Muscle of leg (tissue), 11 donors: ENCODE results near the gene NCAPH2. TPM values are rescaled to one million over a fixed set of nuclear protein-coding genes. Genes with fewer than 3 reads are reported as not detected.

Experiments used
- DNase-seq: peaks from one replicate; pipeline ENCODE4 v3.0.0; 2013
- H3K27ac ChIP-seq: one replicate; pipeline ENCODE4 v1.5.1; 2013; ENCODE audit warnings: mild to moderate bottlenecking, low read length, control low read depth
- H3K27me3 ChIP-seq: one replicate; pipeline ENCODE4 v1.6.1; 2013; ENCODE audit warnings: low read length; ENCODE audit not compliant: control insufficient read depth, insufficient read depth
- H3K36me3 ChIP-seq: one replicate; pipeline ENCODE4 v1.6.1; 2013; ENCODE audit warnings: low read length; ENCODE audit not compliant: control insufficient read depth, insufficient read depth
- H3K4me1 ChIP-seq: one replicate; pipeline ENCODE4 v1.6.1; 2013; ENCODE audit warnings: low read length; ENCODE audit not compliant: control insufficient read depth, insufficient read depth
- H3K4me3 ChIP-seq: one replicate; pipeline ENCODE4 v1.5.1; 2013; ENCODE audit warnings: low read length, control low read depth
- H3K9me3 ChIP-seq: replicated peaks from 2 replicates; pipeline ENCODE4 v1.6.1; 2013; ENCODE audit warnings: low read depth, low read length; ENCODE audit not compliant: control insufficient read depth
- WGBS: methylation state at CpG from one replicate; pipeline ENCODE4 v1.1.5; 2013; ENCODE audit warnings: missing lambda C conversion rate; ENCODE audit not compliant: insufficient coverage; 5-methylcytosine and 5-hydroxymethylcytosine counted together
- polyA plus RNA-seq, 8 donors: library from polyadenylated mRNA; unstranded; fragments of 120-200 nt; gene quantifications; one replicate each; pipeline versions ENCODE4 v1.2.1 to v1.2.3, GENCODE V29; 2013; ENCODE audit warnings: inconsistent platforms in 1 of 8, low replicate concordance in 1 of 8; ENCODE audit not compliant: insufficient read length in 8 of 8, insufficient read depth in 1 of 8
- total RNA-seq: library from RNA; stranded (reverse); fragments of 120-200 nt; gene quantifications from one replicate; pipeline ENCODE4 v1.2.4, GENCODE V29; 2013

NCAPH2 gene
- total and polyA plus RNA-seq, 9 donors: 30.7 to 40.3 (median 37.5) TPM

DNA sequence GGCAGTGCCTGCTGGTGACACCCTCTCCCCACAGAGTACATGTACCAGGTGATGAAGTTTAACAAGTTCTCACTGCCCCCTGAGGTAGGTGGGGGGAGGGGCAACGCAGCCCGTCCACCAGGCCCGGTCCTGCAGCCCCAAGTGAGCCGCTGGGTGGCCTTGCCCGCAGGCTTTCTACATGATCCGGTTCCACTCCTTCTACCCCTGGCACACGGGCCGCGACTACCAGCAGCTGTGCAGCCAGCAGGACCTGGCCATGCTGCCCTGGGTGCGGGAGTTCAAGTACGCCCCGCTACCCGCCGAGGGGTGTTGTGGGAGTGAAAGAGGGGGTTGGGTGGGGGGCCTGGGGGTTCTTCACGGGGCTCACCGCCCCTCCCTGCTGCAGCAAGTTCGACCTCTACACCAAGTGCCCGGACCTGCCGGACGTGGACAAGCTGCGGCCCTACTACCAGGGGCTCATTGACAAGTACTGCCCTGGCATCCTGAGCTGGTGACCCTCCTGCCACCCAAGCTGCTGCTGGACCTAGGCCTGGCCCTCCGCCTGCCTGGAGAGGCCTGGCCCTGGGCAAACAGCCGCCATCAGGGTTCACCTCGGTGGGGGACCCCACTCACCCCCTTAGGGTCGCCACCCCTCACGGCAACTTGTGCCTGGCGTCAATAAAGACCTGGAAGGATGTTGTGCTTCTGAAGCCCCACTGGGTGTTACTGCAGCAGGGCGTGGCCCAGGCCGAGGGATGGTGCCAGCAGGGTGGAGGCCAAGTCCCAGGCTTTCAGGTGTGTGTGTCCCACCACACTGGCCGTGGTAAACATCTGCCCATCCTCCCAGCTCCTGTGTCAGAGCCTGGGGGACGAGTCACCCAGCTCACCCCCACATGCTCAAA, 18.4 kb upstream of the NCAPH2 start:
- no peaks in the 10 kb centered on the region for H3K4me1 ChIP-seq
- no peak overlapping the region for H3K27ac ChIP-seq
- H3K4me3 ChIP-seq: no peak overlapping the region
- H3K36me3 ChIP-seq: no peaks in the 10 kb centered on the region
- no peak for DNase-seq
- no peaks in the 10 kb centered on the region for H3K9me3 ChIP-seq
- WGBS: 75% methylated on average over 15 of the region's 31 CpGs
- peaks cover 9% of the 10 kb centered on the region for H3K27me3 ChIP-seq

- Histone ChIP-seq H3K27ac (no peak overlapping the region), H3K4me1 (no peaks in the 10 kb centered on the region), H3K27me3 (peaks cover 5% of the 10 kb centered on the region), H3K4me3 (no peak overlapping the region), H3K9me3 (no peaks in the 10 kb centered on the region), H3K36me3 (no peaks in the 10 kb centered on the region)
- WGBS: 71% methylated on average over 20 of the region's 27 CpGs
- no peak for DNase-seq
Measured at GRCh38 chr22:50490531-50491308, 17.3 kb upstream of the NCAPH2 start.

- Histone ChIP-seq H3K9me3 (no peaks in the 10 kb centered on the region), H3K27me3 (peaks cover 2% of the 10 kb centered on the region), H3K27ac (no peak overlapping the region), H3K36me3 (peaks cover 2% of the 10 kb centered on the region), H3K4me3 (no peak overlapping the region), H3K4me1 (no peaks in the 10 kb centered on the region)
- no peak for DNase-seq
- WGBS: 75% methylated on average over 3 of the region's 6 CpGs
Measured at GRCh38 chr22:50497093-50497492, 10.9 kb upstream of the NCAPH2 start.

DNA sequence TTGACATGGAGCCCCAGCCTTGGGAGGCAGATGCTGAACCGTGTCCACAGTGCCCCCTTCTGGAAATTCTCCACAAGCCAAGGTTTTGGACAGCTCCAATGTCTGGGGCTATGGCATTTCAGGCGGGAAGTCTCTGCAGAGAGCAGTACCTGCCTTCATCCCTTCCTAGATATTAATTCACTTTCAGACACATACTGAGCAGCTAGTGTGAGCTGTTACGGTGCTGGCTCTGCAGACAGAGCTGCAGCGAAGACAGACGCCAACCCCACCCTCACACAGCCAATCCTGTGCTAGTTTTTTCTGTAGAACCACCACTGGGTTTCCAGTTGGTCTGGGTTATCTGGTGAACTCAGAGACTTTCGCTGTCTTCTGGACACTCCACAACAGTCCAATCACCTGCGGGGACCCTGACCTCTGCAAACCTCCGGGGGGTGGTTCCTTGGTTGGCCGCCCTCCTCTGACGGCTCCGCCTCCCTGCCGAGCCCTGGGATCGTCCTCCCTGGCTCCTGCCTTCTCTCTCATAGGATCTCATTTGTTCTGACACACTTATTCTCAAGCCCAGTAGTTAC, 9.6 kb upstream of the NCAPH2 start:
- no peak overlapping the region for H3K4me3 ChIP-seq
- no peak overlapping the region for H3K27ac ChIP-seq
- H3K27me3 ChIP-seq: peaks cover 2% of the 10 kb centered on the region
- 6% methylated on average over 8 of the region's 13 CpGs for WGBS
- H3K4me1 ChIP-seq: no peaks in the 10 kb centered on the region
- H3K9me3 ChIP-seq: no peaks in the 10 kb centered on the region
- peaks cover 10% of the 10 kb centered on the region for H3K36me3 ChIP-seq
- peak; percentile 54 for DNase-seq

GRCh38 chr22:50500452-50500851, 7.6 kb upstream of the NCAPH2 start:
- Histone ChIP-seq H3K36me3 (peaks cover 21% of the 10 kb centered on the region), H3K27ac (no peak overlapping the region), H3K27me3 (peaks cover 2% of the 10 kb centered on the region), H3K4me3 (no peak overlapping the region), H3K4me1 (no peaks in the 10 kb centered on the region), H3K9me3 (no peaks in the 10 kb centered on the region)
- no peak for DNase-seq
- 97% methylated on average over 8 of the region's 12 CpGs for WGBS

- DNase-seq: no peak
- no peak overlapping the region for H3K4me3 ChIP-seq
- H3K36me3 ChIP-seq: peaks cover 30% of the 10 kb centered on the region
- WGBS: 77% methylated on average over 5 of the region's 6 CpGs
- peaks cover 14% of the 10 kb centered on the region for H3K4me1 ChIP-seq
- H3K27ac ChIP-seq: no peak overlapping the region
- H3K27me3 ChIP-seq: peaks cover 2% of the 10 kb centered on the region
- H3K9me3 ChIP-seq: no peaks in the 10 kb centered on the region
Measured at GRCh38 chr22:50502096-50502495, 5.9 kb upstream of the NCAPH2 start.

DNA sequence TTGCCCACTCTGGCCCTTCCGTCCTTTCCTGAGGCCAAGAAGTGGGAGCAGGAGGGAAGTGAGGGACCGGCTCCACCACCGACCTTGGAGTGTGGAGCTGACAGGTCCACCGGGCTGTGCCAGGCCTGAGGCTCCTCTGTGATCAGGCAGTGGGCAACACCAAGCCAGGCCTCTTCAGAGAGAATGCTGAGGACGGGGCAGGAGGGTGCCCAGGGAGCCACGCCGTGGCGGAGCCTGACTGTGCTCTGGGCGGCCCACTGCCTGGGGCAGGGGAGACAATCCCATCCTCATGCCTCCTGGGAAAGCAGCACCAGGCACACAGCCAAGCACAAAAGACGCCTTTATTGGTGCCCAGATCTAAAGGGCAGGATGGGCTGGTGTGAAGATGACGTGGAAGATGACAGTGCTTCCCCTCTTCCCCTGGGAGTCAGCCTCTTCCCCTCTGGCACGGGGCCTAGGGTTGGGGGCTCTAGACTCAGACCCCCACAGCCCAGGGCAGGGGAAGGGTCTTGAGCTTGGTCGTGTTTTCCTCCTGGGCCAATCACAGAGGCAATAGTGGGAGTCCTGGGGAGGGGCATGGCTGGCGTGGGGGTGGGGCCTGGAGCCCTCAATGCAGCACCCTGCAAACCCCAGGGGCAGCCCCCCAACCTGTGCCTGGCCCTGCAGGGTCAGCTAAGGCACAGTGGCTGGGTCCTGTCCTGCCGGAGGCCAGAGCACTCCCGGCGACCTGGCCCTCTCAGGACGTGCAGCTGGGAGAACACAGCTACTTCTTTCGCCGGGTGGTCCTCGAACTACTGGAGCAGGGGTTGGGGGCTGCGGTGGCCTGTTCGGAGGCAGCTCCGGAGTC, 5.2 kb upstream of the NCAPH2 start:
- WGBS: 84% methylated on average over 15 of the region's 24 CpGs
- no peak for DNase-seq
- H3K27me3 ChIP-seq: no peaks in the 10 kb centered on the region
- H3K4me1 ChIP-seq: peaks cover 16% of the 10 kb centered on the region
- no peak overlapping the region for H3K4me3 ChIP-seq
- no peak overlapping the region for H3K27ac ChIP-seq
- no peaks in the 10 kb centered on the region for H3K9me3 ChIP-seq
- peaks cover 30% of the 10 kb centered on the region for H3K36me3 ChIP-seq

DNA sequence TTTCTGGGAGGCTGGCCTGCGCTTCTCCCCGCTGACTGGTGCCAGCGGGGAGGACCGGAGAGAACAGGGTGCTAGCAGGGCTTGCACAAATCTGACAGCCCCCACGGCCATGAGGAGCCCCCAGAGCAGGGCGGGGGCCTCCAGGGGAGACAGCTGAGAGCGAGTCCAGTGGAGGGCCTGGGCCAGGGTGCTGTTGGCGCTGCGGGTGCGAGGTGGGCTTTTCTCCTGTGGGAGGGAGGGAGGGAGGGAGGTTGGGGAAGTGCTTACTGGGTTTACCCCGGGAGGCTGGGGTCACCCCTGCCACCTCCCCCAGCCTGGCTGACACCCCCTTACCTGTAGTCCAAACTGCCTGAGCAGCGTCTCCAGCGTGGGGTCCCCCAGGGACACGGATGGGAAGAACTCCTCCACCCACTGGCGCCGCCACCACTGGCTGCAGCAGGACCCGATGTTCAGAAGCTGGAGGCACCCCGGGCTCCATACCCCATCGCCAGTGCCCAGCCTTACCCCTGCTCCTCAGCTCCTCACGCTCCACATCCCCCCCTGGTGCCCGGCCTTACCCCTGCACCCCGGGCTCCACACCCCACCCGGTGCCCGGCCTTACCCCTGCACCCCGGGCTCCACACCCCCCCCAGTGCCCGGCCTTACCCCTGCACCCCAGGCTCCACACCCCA, 4.4 kb upstream of the NCAPH2 start:
- DNase-seq: no peak
- WGBS: 88% methylated on average over 12 of the region's 26 CpGs
- no peak overlapping the region for H3K4me3 ChIP-seq
- peaks cover 30% of the 10 kb centered on the region for H3K36me3 ChIP-seq
- H3K27ac ChIP-seq: no peak overlapping the region
- no peaks in the 10 kb centered on the region for H3K9me3 ChIP-seq
- H3K4me1 ChIP-seq: peaks cover 16% of the 10 kb centered on the region
- H3K27me3 ChIP-seq: no peaks in the 10 kb centered on the region

DNA sequence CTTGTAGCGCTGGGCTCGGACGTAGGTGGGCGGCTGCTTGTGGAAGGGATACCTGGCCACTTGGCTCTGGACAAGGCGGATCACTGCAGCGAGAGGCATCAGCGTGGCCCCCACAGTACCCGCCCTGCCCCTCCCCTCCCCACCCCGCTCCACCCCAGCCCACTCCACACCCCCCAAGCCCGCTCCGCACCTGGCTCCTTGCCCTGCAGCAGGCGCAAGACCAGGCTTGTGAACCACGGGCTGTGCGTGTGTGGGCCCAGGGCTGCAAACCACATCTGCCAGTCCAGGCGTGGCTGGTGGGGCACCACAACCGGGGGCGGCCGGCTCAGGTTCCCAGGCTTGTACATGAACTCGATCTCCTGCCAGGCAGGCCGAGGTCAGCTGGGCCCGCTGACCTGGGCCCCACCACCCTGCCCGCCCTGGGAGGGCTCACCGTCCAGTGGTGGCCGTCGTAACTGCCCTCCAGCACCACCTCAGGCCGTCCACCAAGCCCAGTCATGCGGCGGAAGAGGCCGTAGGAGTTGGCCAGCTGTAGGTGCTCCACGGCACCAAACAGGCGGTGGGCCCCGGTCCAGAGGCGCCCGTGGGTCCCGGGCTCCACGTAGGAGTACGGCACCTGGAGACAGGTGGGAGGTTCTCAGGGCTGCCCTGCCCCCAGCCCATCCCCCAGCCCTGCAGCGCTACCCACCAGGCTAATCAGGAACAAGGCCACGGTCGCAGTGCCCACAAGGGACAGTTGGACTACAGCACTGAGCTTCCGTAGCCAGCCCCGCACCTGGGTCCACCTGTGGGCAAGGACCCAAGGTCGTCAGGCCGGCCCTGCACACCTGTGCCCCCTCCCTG, 3.4 kb upstream of the NCAPH2 start:
- no peak for DNase-seq
- WGBS: 91% methylated on average over 39 of the region's 44 CpGs
- H3K4me3 ChIP-seq: no peak overlapping the region
- H3K27me3 ChIP-seq: no peaks in the 10 kb centered on the region
- peaks cover 25% of the 10 kb centered on the region for H3K4me1 ChIP-seq
- peaks cover 30% of the 10 kb centered on the region for H3K36me3 ChIP-seq
- H3K9me3 ChIP-seq: no peaks in the 10 kb centered on the region
- no peak overlapping the region for H3K27ac ChIP-seq
